HEK293T (cell line): ENCODE data around the gene ELP2.
"Not testable (repeated sequence)": the region's sequence is repeated elsewhere in the genome, so short reads cannot be mapped to it uniquely, and the experiment has no call there.

Source experiments
- CTCF ChIA-PET: fragments of 350-600 bp; formaldehyde crosslinking; extraction: SDS; loops from one replicate; lab custom pipeline; 2021; ENCODE audit warnings: antibody characterized with exemption, inconsistent platforms; lab: Yijun Ruan, JAX
- POLR2A ChIA-PET: fragments of 350-600 bp; formaldehyde crosslinking; extraction: SDS; loops from one replicate; lab custom pipeline; 2020; ENCODE audit warnings: antibody characterized with exemption, inconsistent platforms; lab: Yijun Ruan, JAX
- DNase-seq: peaks from one replicate; pipeline ENCODE4 v3.0.0; 2012; ENCODE audit warnings: mixed read lengths; ENCODE audit errors: extremely low spot score
- ARNT ChIP-seq: fragments of 450-650 bp; IDR thresholded peaks from 2 replicates; pipeline ENCODE4 v1.6.1; 2017; ENCODE audit warnings: mild to moderate bottlenecking
- BHLHE40 ChIP-seq: fragments of 450-650 bp; IDR thresholded peaks from 2 replicates; pipeline ENCODE4 v1.6.1; 2016; ENCODE audit warnings: mild to moderate bottlenecking, moderate library complexity, borderline replicate concordance
- CTBP1 ChIP-seq: fragments of 450-650 bp; IDR thresholded peaks from 2 replicates; pipeline ENCODE4 v1.6.1; 2016; ENCODE audit warnings: borderline replicate concordance
- ELF4 ChIP-seq: fragments of 450-650 bp; IDR thresholded peaks from 2 replicates; pipeline ENCODE4 v1.6.1; 2017; ENCODE audit warnings: antibody characterized with exemption
- FOXA1 ChIP-seq: fragments of 450-650 bp; IDR thresholded peaks from 2 replicates; pipeline ENCODE4 v1.6.1; 2016; ENCODE audit warnings: mild to moderate bottlenecking
- FOXK2 ChIP-seq: fragments of 450-650 bp; IDR thresholded peaks from 2 replicates; pipeline ENCODE4 v1.6.1; 2016; ENCODE audit warnings: mild to moderate bottlenecking
- FOXM1 ChIP-seq: fragments of 450-650 bp; IDR thresholded peaks from 2 replicates; pipeline ENCODE4 v1.6.1; 2017; ENCODE audit warnings: mild to moderate bottlenecking, borderline replicate concordance
- HDGF ChIP-seq: fragments of 450-650 bp; IDR thresholded peaks from 2 replicates; pipeline ENCODE4 v1.6.1; 2017; ENCODE audit warnings: antibody characterized with exemption, borderline replicate concordance
- L3MBTL2 ChIP-seq: fragments of 450-650 bp; conservative IDR thresholded peaks from 2 replicates; pipeline ENCODE4 v1.6.1; 2016; ENCODE audit warnings: mild to moderate bottlenecking
- LEF1 ChIP-seq: fragments of 450-650 bp; IDR thresholded peaks from 2 replicates; pipeline ENCODE4 v1.6.1; 2017; ENCODE audit warnings: mild to moderate bottlenecking, borderline replicate concordance
- NFRKB ChIP-seq: fragments of 450-650 bp; IDR thresholded peaks from 2 replicates; pipeline ENCODE4 v1.6.1; 2016; ENCODE audit warnings: mild to moderate bottlenecking, moderate library complexity
- SP1 ChIP-seq: fragments of 450-650 bp; IDR thresholded peaks from 2 replicates; pipeline ENCODE4 v1.6.1; 2017
- SUZ12 ChIP-seq: fragments of 450-650 bp; IDR thresholded peaks from 2 replicates; pipeline ENCODE4 v1.6.1; 2016; ENCODE audit warnings: mild to moderate bottlenecking
- TARDBP ChIP-seq: fragments of 450-650 bp; IDR thresholded peaks from 2 replicates; pipeline ENCODE4 v1.6.1; 2016
- TF ChIP-seq, protein P1 (sequence below): fragments of 450-650 bp; IDR thresholded peaks from 2 replicates; pipeline ENCODE4 v1.6.1; 2016

ELP2 gene, protein sequence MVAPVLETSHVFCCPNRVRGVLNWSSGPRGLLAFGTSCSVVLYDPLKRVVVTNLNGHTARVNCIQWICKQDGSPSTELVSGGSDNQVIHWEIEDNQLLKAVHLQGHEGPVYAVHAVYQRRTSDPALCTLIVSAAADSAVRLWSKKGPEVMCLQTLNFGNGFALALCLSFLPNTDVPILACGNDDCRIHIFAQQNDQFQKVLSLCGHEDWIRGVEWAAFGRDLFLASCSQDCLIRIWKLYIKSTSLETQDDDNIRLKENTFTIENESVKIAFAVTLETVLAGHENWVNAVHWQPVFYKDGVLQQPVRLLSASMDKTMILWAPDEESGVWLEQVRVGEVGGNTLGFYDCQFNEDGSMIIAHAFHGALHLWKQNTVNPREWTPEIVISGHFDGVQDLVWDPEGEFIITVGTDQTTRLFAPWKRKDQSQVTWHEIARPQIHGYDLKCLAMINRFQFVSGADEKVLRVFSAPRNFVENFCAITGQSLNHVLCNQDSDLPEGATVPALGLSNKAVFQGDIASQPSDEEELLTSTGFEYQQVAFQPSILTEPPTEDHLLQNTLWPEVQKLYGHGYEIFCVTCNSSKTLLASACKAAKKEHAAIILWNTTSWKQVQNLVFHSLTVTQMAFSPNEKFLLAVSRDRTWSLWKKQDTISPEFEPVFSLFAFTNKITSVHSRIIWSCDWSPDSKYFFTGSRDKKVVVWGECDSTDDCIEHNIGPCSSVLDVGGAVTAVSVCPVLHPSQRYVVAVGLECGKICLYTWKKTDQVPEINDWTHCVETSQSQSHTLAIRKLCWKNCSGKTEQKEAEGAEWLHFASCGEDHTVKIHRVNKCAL

DNA sequence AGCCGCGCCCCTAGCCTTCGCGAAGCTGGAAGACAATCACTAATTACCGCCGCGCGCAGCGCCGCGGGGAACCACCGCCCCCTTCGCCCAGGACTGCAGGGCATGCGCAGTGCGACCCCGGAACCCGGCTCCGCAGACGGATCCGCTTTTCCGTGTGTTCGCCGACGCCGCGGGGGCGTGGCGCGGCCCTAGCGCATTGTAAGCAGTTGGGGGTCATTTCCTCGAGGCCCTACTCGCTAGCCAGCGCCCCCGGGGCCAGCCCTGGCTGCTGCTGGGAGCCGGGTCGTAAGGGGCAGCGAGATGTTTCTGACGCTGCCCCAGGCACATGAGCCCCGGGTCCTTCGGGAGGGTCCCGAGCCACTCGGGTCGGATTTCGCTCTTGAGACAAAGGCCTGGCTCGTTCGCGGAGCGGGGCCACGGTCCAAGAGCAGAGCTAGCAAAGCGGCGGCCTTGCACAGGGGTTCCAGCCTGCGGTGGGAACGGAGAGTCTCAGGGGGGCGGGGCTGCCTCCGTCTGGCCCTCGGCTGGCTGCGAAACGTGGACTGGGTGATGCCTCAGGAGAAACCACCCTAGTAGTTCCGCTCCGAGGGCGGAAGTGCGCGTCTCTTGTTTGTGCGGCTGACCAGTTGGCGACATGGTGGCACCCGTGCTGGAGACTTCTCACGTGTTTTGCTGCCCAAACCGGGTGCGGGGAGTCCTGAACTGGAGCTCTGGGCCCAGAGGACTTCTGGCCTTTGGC, at the start of gene ELP2, which contains the start of gene SLC39A6:
Gene ELP2 (plus strand): TSS at position 600 of the 739 bp plus-strand sequence. CDS start 35 bp downstream, at position 635.
Gene SLC39A6 (minus strand): TSS at position 41 of the 739 bp plus-strand sequence. CDS start 2,333 bp downstream, outside the sequence.
- DNase-seq = peak; percentile 100
- peak; percentile 98 for TF ChIP-seq L3MBTL2
- no peak for TF ChIP-seq FOXK2
- TF ChIP-seq ELF4 = peak; percentile 80
- TF ChIP-seq FOXM1 = peak; percentile 74; the same call in 1 of the 2 replicates
- no peak for TF ChIP-seq SUZ12
- no peak for TF ChIP-seq TARDBP
- TF ChIP-seq, protein P1, sequence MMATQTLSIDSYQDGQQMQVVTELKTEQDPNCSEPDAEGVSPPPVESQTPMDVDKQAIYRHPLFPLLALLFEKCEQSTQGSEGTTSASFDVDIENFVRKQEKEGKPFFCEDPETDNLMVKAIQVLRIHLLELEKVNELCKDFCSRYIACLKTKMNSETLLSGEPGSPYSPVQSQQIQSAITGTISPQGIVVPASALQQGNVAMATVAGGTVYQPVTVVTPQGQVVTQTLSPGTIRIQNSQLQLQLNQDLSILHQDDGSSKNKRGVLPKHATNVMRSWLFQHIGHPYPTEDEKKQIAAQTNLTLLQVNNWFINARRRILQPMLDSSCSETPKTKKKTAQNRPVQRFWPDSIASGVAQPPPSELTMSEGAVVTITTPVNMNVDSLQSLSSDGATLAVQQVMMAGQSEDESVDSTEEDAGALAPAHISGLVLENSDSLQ = no peak
- peak; percentile 70; the same call in 1 of the 2 replicates for TF ChIP-seq CTBP1
- TF ChIP-seq SP1 = no peak
- CTCF ChIA-PET = interaction anchor here (0.6 to 1.4 kb wide), 5 partner anchors 10 to 628 kb away, joined by 3 to 4 read pairs (median 3); no protein-coding TSS in a partner anchor
- POLR2A ChIA-PET = interaction anchor here (0.6 to 3.2 kb wide), 20 partner anchors 8 to 669 kb away, joined by 3 to 24 read pairs (median 4); partner anchors contain the start of gene FHOD3

DNA sequence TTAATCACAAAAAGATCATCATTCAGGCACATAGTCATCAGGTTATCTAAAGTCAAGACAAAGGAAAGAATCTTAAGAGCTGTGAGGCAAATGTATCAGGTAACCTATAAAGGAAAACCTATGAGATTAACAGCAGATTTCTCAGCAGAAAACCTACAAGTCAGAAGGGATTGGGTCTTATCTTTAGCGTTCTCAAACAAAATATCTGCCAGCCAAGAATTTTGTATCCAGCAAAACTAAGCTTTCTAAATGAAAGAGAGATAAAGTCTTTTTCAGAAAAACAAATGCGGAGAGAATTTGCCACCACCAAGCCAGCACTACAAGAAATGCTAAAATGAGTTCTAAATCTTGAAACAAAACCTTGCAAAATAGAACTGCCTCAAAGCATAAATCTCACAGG, 48.6 kb upstream of the ELP2 start:
- CTCF ChIA-PET = interaction anchor here (0.7 kb wide), 1 partner anchor 63 kb away, joined by 3 read pairs; no protein-coding TSS in a partner anchor
- DNase-seq, POLR2A ChIA-PET: not testable (repeated sequence)

DNA sequence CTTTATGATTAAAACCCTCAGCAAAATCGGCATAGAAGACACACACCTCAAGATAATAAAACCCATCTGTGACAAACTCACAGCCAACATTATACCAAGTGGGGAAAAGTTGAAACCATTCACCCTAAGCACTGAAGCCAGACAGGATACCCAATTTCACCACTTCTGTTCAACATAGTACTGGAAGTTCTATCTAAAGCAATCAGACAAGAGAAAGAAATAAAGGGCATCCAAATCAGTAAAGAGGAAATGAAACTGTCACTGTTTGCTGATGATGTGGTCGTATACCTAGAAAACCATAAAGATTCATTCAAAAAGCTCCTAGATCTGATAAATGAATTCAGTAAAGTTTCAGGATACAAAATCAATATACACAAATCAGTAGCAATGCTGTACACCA, 46.0 kb upstream of the ELP2 start:
- DNase-seq = no peak
- POLR2A ChIA-PET = no interaction called here
- TF ChIP-seq BHLHE40 (no peak), FOXM1 (no peak), ARNT (no peak), FOXA1 (no peak), L3MBTL2 (no peak)
- TF ChIP-seq, protein P1 = no peak
- CTCF ChIA-PET = no interaction called here

DNA sequence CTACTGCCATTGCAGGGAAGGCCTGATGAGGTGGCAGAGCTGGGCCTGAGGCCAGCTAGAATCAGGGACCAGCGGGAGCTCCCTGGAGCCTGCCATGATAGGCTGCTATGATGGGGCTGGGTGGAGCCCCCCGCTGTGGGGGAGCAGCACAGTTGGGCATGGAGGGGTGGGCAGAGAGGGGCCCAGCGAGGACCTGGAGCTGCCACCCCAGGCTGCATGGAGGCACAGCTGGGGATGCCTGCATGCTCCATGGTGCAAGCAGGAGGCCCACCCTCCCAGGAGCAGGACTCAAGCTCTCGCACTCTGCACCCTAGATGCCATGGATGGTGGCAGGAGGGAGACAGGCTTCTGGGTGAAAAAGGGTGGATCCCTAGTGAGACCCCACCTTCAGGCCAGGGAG, 44.5 kb upstream of the ELP2 start:
- ChIA-PET CTCF (no interaction called here), POLR2A (interaction anchor here (1.1 kb wide), 1 partner anchor 19 kb away, joined by 3 read pairs; no protein-coding TSS in a partner anchor)
- TF ChIP-seq FOXA1 (no peak), SUZ12 (no peak), HDGF (no peak), NFRKB (no peak), L3MBTL2 (no peak), CTBP1 (no peak)
- no peak for DNase-seq

DNA sequence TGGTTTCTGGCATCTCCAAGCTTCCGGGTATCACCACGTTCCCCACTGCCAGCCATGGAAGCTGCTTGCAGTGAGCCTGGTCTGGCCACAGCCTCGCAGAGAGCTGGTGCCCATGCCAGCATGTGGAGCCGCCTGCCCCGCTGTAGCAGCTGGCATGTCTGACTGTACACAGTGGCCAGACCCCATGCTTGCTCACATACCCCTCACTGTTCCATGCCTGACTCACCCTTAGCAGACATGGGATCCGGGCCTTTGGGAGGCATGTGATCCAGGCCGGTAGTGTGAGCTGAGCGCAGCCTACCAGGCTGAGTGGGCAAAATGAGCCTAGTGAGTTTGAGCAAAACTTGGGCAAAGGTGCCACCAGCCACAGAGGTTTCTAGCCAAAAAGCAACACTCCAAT, 43.5 kb upstream of the ELP2 start:
- CTCF ChIA-PET = interaction anchor here (1.2 to 1.7 kb wide), 2 partner anchors 10 to 511 kb away, joined by 4 to 9 read pairs; no protein-coding TSS in a partner anchor
- POLR2A ChIA-PET = no interaction called here
- DNase-seq = no peak
- TF ChIP-seq TARDBP (no peak), ELF4 (no peak), LEF1 (no peak), SUZ12 (no peak)
- TF ChIP-seq, protein P1 = no peak

DNA sequence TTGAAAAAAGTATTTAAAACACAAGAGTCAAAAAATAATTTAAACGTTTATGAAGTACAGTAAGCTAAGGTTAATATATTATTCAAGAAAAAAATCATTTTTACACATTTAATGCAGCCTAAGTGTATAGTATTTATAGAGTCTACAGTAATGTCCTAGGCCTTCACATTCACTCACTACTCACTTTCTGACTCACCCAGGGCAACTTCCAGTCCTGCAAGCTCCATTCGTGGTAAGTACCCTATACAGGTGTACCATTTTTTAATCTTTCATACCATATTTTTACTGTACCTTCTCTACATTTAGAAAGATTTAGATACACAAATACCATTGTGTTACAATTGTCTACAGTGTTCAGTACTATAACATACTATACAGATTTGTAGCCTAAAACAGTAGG, 41.4 kb upstream of the ELP2 start:
- CTCF ChIA-PET = no interaction called here
- DNase-seq = no peak
- POLR2A ChIA-PET = no interaction called here
- TF ChIP-seq, protein P1 = no peak
- TF ChIP-seq FOXM1 (no peak), BHLHE40 (no peak), NFRKB (no peak), FOXK2 (no peak), LEF1 (no peak), L3MBTL2 (no peak), ARNT (no peak), FOXA1 (no peak), ELF4 (no peak), SUZ12 (no peak)
